K562 (cell line): ENCODE data around the gene PPIL6. TPM values are rescaled to one million over a fixed set of nuclear protein-coding genes. Genes with fewer than 3 reads are reported as not detected.

Source experiments
- ATAC-seq: fragments of 200-7000 bp; cut with Tn5 transposase; 3 replicates; pipeline ENCODE4 v1.9.1; 2020; ENCODE audit warnings: moderate library complexity
- BruUV-seq: library from RNA; stranded (reverse); fragments of 400-500 nt; replicated peaks from 2 replicates; lab custom pipeline; 2021; lab: Mats Ljungman, UMichigan
- CTCF ChIA-PET: fragments of 300-600 bp; formaldehyde crosslinking; extraction: SDS; loops from one replicate; lab custom pipeline; 2021; ENCODE audit warnings: low intra/inter-chr PET ratio; lab: Yijun Ruan, JAX
- POLR2A ChIA-PET: fragments of 300-600, 350-650 bp; sonication (Branson Sonifier 250); formaldehyde crosslinking; extraction: SDS; loops from one replicate; lab custom pipeline; 2021; ENCODE audit warnings: antibody characterized with exemption, inconsistent platforms; lab: Yijun Ruan, JAX
- DNase-seq, 4 experiments: peaks; one replicate each; pipeline versions ENCODE4 v3.0.0 to v3.0.0-alpha.2; 2011 to 2018; ENCODE audit warnings: low spot score in 3 of 4, mixed read lengths in 3 of 4; ENCODE audit errors: extremely low read depth in 1 of 4
- FAIRE-seq: peaks from 2 replicates; lab custom pipeline; 2011; peaks lifted over from hg19 to GRCh38; lab: Jason Lieb, UNC
- H2AFZ ChIP-seq: 2 replicates; pipeline ENCODE4 v1.6.0; 2011; ENCODE audit warnings: low read depth, low read length, control low read depth, inconsistent platforms
- H3K27ac ChIP-seq: fragments of 200-600 bp; 3 replicates; pipeline ENCODE4 v1.8.0; 2011; ENCODE audit warnings: low read depth, mild to moderate bottlenecking, control low read depth, inconsistent platforms, low read length, moderate library complexity, mixed read lengths; ENCODE audit errors: extremely low read depth
- H3K27me3 ChIP-seq, 2 experiments: fragments of 300-600 bp in 1 of 2; 2 replicates in 1 of 2; 3 replicates in 1 of 2; pipeline versions ENCODE4 v1.6.0 to v1.8.0; 2011; ENCODE audit warnings: inconsistent platforms in 2 of 2, low read length in 2 of 2, mild to moderate bottlenecking in 1 of 2, mixed read lengths in 1 of 2, moderate library complexity in 1 of 2; ENCODE audit not compliant: control insufficient read depth in 2 of 2, insufficient read depth in 2 of 2
- H3K36me3 ChIP-seq: fragments of 300-600 bp; 3 replicates; pipeline ENCODE4 v1.8.0; 2011; ENCODE audit warnings: mild to moderate bottlenecking, low read length, inconsistent platforms; ENCODE audit not compliant: control insufficient read depth, insufficient read depth
- H3K4me1 ChIP-seq, 2 experiments: fragments of 200-600 bp in 1 of 2; replicated peaks in 1 of 2; 2 replicates in 1 of 2; 3 replicates in 1 of 2; pipeline versions ENCODE4 v1.5.1 to v1.8.0; 2011; ENCODE audit warnings: inconsistent platforms in 2 of 2, low read length in 2 of 2, mild to moderate bottlenecking in 1 of 2, mixed read lengths in 1 of 2, moderate library complexity in 1 of 2; ENCODE audit not compliant: control insufficient read depth in 2 of 2, insufficient read depth in 2 of 2
- H3K4me2 ChIP-seq: 2 replicates; pipeline ENCODE4 v1.6.1; 2011; ENCODE audit warnings: low read length, control low read depth, inconsistent platforms, mixed read lengths; ENCODE audit not compliant: insufficient read depth
- H3K4me3 ChIP-seq: fragments of 200-600 bp; sonication (generic), shearing (Covaris generic); 2 replicates; pipeline ENCODE4 v1.5.1; 2016; ENCODE audit warnings: control low read depth, inconsistent platforms
- H3K79me2 ChIP-seq: fragments of 200-600 bp; 3 replicates; pipeline ENCODE4 v1.8.0; 2011; ENCODE audit warnings: low read length, inconsistent platforms; ENCODE audit not compliant: control insufficient read depth, insufficient read depth
- H3K9ac ChIP-seq, 2 experiments: 2 replicates each; pipeline versions ENCODE4 v1.6.0 to v1.6.1; 2011; ENCODE audit warnings: low read depth in 2 of 2, low read length in 2 of 2, control low read depth in 1 of 2, inconsistent platforms in 1 of 2, mild to moderate bottlenecking in 1 of 2, mixed read lengths in 1 of 2; ENCODE audit not compliant: insufficient read depth in 1 of 2
- H3K9me1 ChIP-seq: one replicate; pipeline ENCODE4 v1.6.0; 2011; ENCODE audit warnings: inconsistent platforms, mild to moderate bottlenecking, low read length, moderate library complexity; ENCODE audit not compliant: control insufficient read depth, insufficient read depth
- H3K9me3 ChIP-seq: replicated peaks from 2 replicates; pipeline ENCODE4 v1.5.1; 2011; ENCODE audit warnings: low read depth, low read length, inconsistent platforms; ENCODE audit not compliant: control insufficient read depth, insufficient read depth
- H4K20me1 ChIP-seq: replicated peaks from 2 replicates; pipeline ENCODE4 v1.6.1; 2011; ENCODE audit warnings: low read length, inconsistent platforms, mixed read lengths; ENCODE audit not compliant: control insufficient read depth, insufficient read depth
- AFF4 ChIP-seq: sonication (generic); formaldehyde crosslinking; IDR thresholded peaks from 2 replicates; pipeline ENCODE4 v1.8.0; 2023; ENCODE audit warnings: mild to moderate bottlenecking, missing genetic modification reagents
- ARID1B ChIP-seq: fragments of 450-650 bp; IDR thresholded peaks from 2 replicates; pipeline ENCODE4 v1.6.1; 2016; ENCODE audit warnings: antibody characterized with exemption, mild to moderate bottlenecking, inconsistent platforms
- BCL6 ChIP-seq: fragments of 250-450 bp; sonication (Bioruptor Pico); IDR thresholded peaks from 2 replicates; pipeline ENCODE4 v1.4.0; 2020
- CAMTA2 ChIP-seq: fragments of 250-450 bp; sonication (Bioruptor Pico); conservative IDR thresholded peaks from 2 replicates; pipeline ENCODE4 v1.5.1; 2022
- CHCHD3 ChIP-seq: fragments of 250-450 bp; sonication (Bioruptor Pico); IDR thresholded peaks from 2 replicates; pipeline ENCODE4 v2.1.2; 2022; ENCODE audit warnings: mild to moderate bottlenecking
- CTBP1 ChIP-seq: fragments of 450-650 bp; IDR thresholded peaks from 2 replicates; pipeline ENCODE4 v1.6.1; 2016; ENCODE audit warnings: borderline replicate concordance
- HDAC1 ChIP-seq, 2 experiments: fragments of 450-650 bp; IDR thresholded peaks; 2 replicates each; pipeline ENCODE4 v1.6.1; 2016 to 2017; ENCODE audit warnings: inconsistent platforms in 1 of 2, mild to moderate bottlenecking in 1 of 2, moderate library complexity in 1 of 2
- IFI16 ChIP-seq: fragments of 250-450 bp; sonication (Bioruptor Pico); IDR thresholded peaks from 2 replicates; pipeline ENCODE4 v2.1.2; 2022; ENCODE audit warnings: mild to moderate bottlenecking, inconsistent platforms
- MECOM ChIP-seq: fragments of 250-450 bp; sonication (Bioruptor Pico); IDR thresholded peaks from 2 replicates; pipeline ENCODE4 v1.8.0; 2022; ENCODE audit warnings: inconsistent platforms
- TAL1 ChIP-seq: fragments of 450-650 bp; IDR thresholded peaks from 2 replicates; pipeline ENCODE4 v1.6.1; 2016; ENCODE audit warnings: mild to moderate bottlenecking
- TEAD1 ChIP-seq, 2 experiments: fragments of 450-650 bp in 1 of 2; sonication (generic) in 1 of 2; formaldehyde crosslinking; IDR thresholded peaks; 2 replicates each; pipeline versions ENCODE4 v1.4.0 to v1.8.0; 2020 to 2022; ENCODE audit warnings: mild to moderate bottlenecking in 2 of 2, missing genetic modification reagents in 1 of 2
- YY1 ChIP-seq, 3 experiments: IDR thresholded peaks; 2 replicates each; pipeline ENCODE4 v1.6.1; 2011; ENCODE audit warnings: low read length in 2 of 3, mild to moderate bottlenecking in 2 of 3, moderate library complexity in 2 of 3, borderline replicate concordance in 1 of 3, control low read depth in 1 of 3, low read depth in 1 of 3; ENCODE audit not compliant: insufficient read depth in 3 of 3, insufficient replicate concordance in 2 of 3, control insufficient read depth in 1 of 3, insufficient read length in 1 of 3; ENCODE audit errors: extremely low read depth in 1 of 3
- ZC3H11A ChIP-seq: IDR thresholded peaks from 2 replicates; pipeline ENCODE4 v1.6.1; 2012; ENCODE audit warnings: low read depth, low read length, improper control_type of control experiment
- ZKSCAN1 ChIP-seq: fragments of 150-350 bp; IDR thresholded peaks from 2 replicates; pipeline ENCODE4 v1.6.1; 2016; ENCODE audit warnings: low read depth, low read length
- ZNF444 ChIP-seq: fragments of 250-450 bp; sonication (Bioruptor Pico); IDR thresholded peaks from 2 replicates; pipeline ENCODE4 v1.4.0; 2020; ENCODE audit warnings: mild to moderate bottlenecking, moderate library complexity
- ZNF449 ChIP-seq: fragments of 250-450 bp; sonication (Bioruptor Pico); IDR thresholded peaks from 2 replicates; pipeline ENCODE4 v1.8.0; 2022; ENCODE audit warnings: moderate library complexity, mild to moderate bottlenecking, inconsistent platforms
- ZNF695 ChIP-seq: fragments of 450-650 bp; formaldehyde crosslinking; IDR thresholded peaks from 2 replicates; pipeline ENCODE4 v1.4.0; 2020; ENCODE audit warnings: mild to moderate bottlenecking, moderate library complexity
- ZNF707 ChIP-seq: fragments of 250-450 bp; sonication (Bioruptor Pico); conservative IDR thresholded peaks from 2 replicates; pipeline ENCODE4 v1.8.0; 2022; ENCODE audit warnings: inconsistent platforms, mild to moderate bottlenecking, moderate library complexity
- ZNF76 ChIP-seq: fragments of 250-450 bp; sonication (Bioruptor Pico); IDR thresholded peaks from 2 replicates; pipeline ENCODE4 v1.4.0; 2020; ENCODE audit warnings: mild to moderate bottlenecking, moderate library complexity, borderline replicate concordance
- WGBS: fragments of 100-300 bp; shearing (Covaris generic); methylation state at CpG from one replicate; pipeline ENCODE4 v1.1.6; 2016; ENCODE audit warnings: low coverage, mixed read lengths; ENCODE audit not compliant: insufficient coverage; ENCODE audit errors: missing lambda C conversion rate; 5-methylcytosine and 5-hydroxymethylcytosine counted together
- in situ Hi-C: fragments of 300-500 bp; cut with MboI; formaldehyde crosslinking; loops from 4 replicates; pipeline ENCODE4 v1.15.0; 2018; ENCODE audit warnings: inconsistent platforms, mixed read lengths
- intact Hi-C: fragments of 100-400 bp; cut with micrococcal nuclease; formaldehyde crosslinking; loops from 2 replicates; pipeline ENCODE4 v1.14.2; 2022
- polyA plus RNA-seq, 8 experiments: library from polyadenylated mRNA; depleted of rRNA in 4 of 8; stranded (reverse) in 5 of 8; unstranded in 3 of 8; fragments of >200 nt; fragmentation: Nextera tagmentation in 2 of 8; fragmentation: Illumina TruSeq in 1 of 8; extraction: Ambion mirVana in 2 of 8; extraction: Trizol in 1 of 8; gene quantifications; 2 replicates each; pipeline versions ENCODE4 v1.2.1 to v1.2.3, GENCODE V29; 2011 to 2014; ENCODE audit warnings: inconsistent platforms in 1 of 8, missing spikeins in 1 of 8
- total RNA-seq, 7 experiments: library from RNA; depleted of rRNA in 6 of 7; stranded (reverse); fragments of >200 nt in 6 of 7; fragmentation: Illumina TruSeq in 2 of 7; extraction: Trizol in 2 of 7; gene quantifications; 2 replicates each; pipeline versions ENCODE4 v1.2.1 to v1.2.3, GENCODE V29; 2011 to 2021; ENCODE audit warnings: low replicate concordance in 1 of 7

The PPIL6 gene
- total and polyA plus RNA-seq, 9 of the 15 experiments (the other 6 are each of a cell fraction or from before 2014, with no cell fraction given): 0.03 to 0.98 (median 0.41) TPM; not detected in 1

GRCh38 chr6:109342506-109342905 is 97.9 kb downstream of the PPIL6 start:
- BruUV-seq: no TSS peak
- POLR2A ChIA-PET: no interaction called here
- H3K4me3 ChIP-seq: no peak overlapping the region
- H3K9me3 ChIP-seq: no peaks in the 10 kb centered on the region
- no peaks in the 10 kb centered on the region for H3K27me3 ChIP-seq
- intact Hi-C loops (no loop called here), in situ Hi-C loops (no loop called here)
- no peaks in the 10 kb centered on the region for H3K36me3 ChIP-seq
- WGBS: 46% methylated on average over 5 of the region's 5 CpGs
- peak overlapping the region; percentile 33; the same call in 1 of the 2 replicates for H3K4me2 ChIP-seq
- H4K20me1 ChIP-seq: no peaks in the 10 kb centered on the region
- H3K9ac ChIP-seq: peak overlapping the region in 1 of 2 experiments; percentile 82; a peak in 2 of 4 replicates
- no peak overlapping the region; the same call in 2 of the 3 replicates for H3K27ac ChIP-seq
- no peaks in the 10 kb centered on the region for H3K9me1 ChIP-seq
- H2AFZ ChIP-seq: peak overlapping the region; percentile 65
- peaks cover 27 to 39% of the 10 kb centered on the region in 2 experiments for H3K4me1 ChIP-seq
- no peaks in the 10 kb centered on the region for H3K79me2 ChIP-seq
- peak; percentile 40 for FAIRE-seq
- ATAC-seq: peak; percentile 41
- CTCF ChIA-PET: no interaction called here
- peak; percentile 30 to 58 (median 38) for DNase-seq
- TF ChIP-seq HDAC1 (IDR thresholded peaks at IDR 0.05): 0 out of 4 replicates have a peak, but pooled peaks of 1 of the 2 experiments have one; percentile 34
- no peak for TF ChIP-seq TEAD1 (CRISPR knock-in tag; IDR thresholded peaks at IDR 0.05)
- TF ChIP-seq CHCHD3: no peak
- no peak for TF ChIP-seq ZNF695 (CRISPR knock-in tag)
- no peak for TF ChIP-seq CAMTA2
- TF ChIP-seq CTBP1: peak; percentile 40; the same call in 1 of the 2 replicates
- no peak for TF ChIP-seq ZNF444 (CRISPR knock-in tag)
- peak; percentile 62; the same call in 1 of the 2 replicates for TF ChIP-seq ZKSCAN1
- peak; percentile 48; the same call in 1 of the 2 replicates for TF ChIP-seq ARID1B
- TF ChIP-seq IFI16 (CRISPR knock-in tag): no peak
- TF ChIP-seq MECOM (CRISPR knock-in tag): no peak
- TF ChIP-seq ZNF76 (CRISPR knock-in tag): no peak
- no peak for TF ChIP-seq AFF4 (CRISPR knock-in tag)
- no peak for TF ChIP-seq ZNF707 (CRISPR knock-in tag)
- TF ChIP-seq ZC3H11A: no peak
- TF ChIP-seq YY1 (IDR thresholded peaks at IDR 0.05; ENCODE audit: borderline replicate concordance in 1 of 3, control insufficient read depth in 1 of 3, extremely low read depth in 1 of 3, insufficient read depth in 3 of 3, insufficient read length in 1 of 3, insufficient replicate concordance in 2 of 3, low read depth in 1 of 3, low read length in 2 of 3): no peak
- TF ChIP-seq ZNF449 (CRISPR knock-in tag): no peak
- TF ChIP-seq TAL1: no peak
- TF ChIP-seq BCL6 (CRISPR knock-in tag): no peak
